GM19324 (cell line): ENCODE results near the gene SIRT5.

ENCODE experiments used
- ATAC-seq: cut with Tn5 transposase; IDR thresholded peaks from one replicate; pipeline ENCODE4 v1.9.1; 2021; ENCODE audit warnings: mild to moderate bottlenecking, moderate library complexity; ENCODE audit not compliant: unreplicated experiment, low FRiP score

SIRT5 gene

GRCh38 chr6:13550656-13551055 is 23.7 kb upstream of the SIRT5 start:
- ATAC-seq: no peak

- no peak for ATAC-seq
Measured at GRCh38 chr6:13553646-13554045, 20.8 kb upstream of the SIRT5 start.

DNA sequence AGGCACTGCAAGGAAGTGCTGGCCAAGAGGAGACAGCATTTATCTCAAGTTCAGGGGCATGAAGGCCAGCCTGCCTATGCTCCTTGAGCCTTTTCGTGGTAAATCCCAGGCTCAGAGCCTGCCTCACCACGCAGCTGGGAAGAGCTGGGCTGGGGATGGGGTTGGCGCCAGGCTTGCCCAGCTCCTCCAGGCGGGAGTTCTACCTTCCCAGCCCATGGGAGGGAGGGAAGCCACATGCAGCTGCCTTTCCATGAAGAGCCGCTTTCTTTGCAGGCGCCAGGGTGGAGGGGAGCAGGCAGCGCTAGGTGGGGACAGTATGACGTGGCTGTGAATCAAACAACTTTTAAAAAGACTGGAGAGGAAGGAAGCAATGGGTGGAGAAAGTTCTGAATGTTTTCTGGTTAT is 19.5 kb upstream of the SIRT5 start:
- ATAC-seq: no peak

DNA sequence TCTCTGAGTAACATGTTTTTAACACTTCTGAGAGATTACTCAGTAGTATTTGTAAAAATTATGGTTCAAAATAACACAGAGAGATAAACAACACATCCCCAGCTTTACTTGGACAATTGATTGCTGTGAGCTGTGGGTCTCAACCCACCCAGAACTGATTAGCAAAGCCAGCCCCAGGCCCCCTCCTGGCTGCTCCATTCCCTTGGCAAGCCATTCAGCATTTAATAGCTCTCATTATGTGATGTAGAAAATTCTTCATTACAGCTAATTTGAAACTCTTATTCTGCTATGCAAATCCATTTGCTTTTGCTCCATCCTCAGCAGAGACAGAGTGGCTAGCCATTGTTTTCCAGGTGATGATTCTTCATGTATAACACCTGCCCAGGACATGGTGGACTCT is 16.6 kb upstream of the SIRT5 start:
- no peak for ATAC-seq

DNA sequence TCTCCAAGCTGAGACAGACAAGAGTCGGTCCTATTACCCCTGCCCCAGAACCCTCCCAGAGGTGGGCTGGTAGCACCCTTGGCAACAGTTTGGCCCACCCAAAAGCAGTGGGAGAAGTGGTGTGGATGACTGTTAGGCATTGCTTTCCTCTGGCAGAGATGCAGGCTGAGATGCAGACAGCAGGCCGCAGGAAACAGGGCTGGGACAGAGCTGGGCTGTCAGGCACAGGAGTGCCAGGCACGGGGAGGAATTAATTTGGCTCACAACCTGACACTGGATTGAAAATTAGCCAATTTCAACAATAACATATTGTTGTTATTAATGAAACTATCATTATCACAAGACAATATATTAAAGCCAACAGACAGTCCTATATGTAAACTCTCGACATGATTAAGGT is 15.7 kb upstream of the SIRT5 start:
- ATAC-seq: no peak

GRCh38 chr6:13559251-13559650 is 15.2 kb upstream of the SIRT5 start:
- no peak for ATAC-seq

DNA sequence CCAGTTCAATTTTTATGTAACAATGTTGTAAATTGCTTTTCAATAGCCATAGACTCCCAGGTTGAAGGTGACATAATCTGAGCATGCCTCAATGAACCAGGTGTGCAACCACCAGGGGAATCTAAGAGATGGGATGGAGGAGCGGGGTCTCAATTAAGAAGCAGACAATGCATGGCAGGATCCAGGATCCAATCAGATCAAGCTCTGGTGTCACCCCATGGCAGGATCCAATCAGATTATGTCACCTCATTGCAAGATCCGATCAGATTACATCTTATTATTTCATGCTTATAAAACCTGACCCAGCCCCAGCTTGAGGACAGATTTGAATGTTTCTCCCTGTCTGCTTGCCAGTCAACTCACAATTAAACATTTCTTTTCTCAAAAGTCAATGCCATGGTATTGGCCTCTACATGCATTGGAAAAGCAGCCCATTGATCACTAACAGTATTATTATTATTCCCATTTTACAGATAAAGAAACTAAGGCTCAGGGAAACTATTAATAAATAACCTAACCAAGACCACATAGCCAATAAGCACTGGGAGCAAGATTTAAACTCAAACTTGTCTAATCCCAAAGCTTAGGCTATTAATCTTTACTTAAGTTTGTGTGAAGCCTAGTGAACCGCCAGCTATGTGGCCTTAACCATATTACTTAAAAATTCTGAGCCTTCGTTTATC is 14.3 kb upstream of the SIRT5 start:
- no peak for ATAC-seq

GRCh38 chr6:13560651-13561044 is 13.8 kb upstream of the SIRT5 start:
- no peak for ATAC-seq

DNA sequence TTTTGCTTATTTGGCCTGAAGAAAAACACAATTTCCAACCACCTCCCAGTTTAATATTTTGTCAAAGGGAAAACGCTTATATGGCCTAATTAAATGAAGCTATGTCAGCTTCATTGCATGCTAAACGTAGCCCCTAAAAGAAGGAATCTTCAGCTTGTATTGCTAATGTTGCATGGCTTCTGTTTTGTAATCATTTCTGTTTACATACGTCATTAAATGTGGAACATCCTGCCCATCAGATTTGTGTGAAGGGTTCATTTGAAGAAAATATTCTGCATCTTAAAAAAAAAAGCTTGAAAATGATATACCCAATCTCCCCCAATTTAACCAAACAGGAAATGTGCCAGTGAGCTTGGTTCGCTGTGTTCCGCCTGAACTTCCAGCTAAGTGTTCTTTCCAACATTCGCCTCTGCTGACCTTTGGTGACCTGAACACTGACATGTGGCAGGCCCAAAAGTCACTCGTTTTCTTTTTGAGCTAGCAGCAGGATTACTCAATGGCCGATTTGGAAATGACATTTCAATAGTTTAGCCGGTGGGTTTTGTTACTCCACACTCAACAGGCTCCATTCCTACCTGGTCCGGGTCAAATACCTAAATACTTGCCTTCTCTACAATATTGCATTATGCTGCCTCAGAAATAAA is 12.7 kb upstream of the SIRT5 start:
- ATAC-seq: no peak

- no peak for ATAC-seq
Measured at GRCh38 chr6:13563009-13563408, 11.4 kb upstream of the SIRT5 start.

DNA sequence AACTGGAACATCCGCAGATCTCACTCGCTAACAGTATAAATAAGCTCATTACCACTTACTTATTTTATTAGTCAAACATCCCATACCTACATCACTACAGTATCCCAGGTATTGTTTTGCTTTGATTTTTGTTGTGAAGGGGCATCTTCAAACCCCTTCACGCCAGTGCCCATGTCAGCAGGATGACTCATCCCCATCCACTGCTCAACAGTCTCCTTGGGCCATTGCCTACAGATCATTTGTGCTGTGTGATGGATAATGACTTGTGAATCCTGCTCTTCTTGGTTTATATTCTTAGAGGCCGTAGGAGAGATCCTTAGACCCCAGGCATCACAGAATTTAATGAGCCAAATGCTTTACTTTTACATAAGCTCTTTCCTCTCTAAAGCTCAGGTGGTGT is 8.5 kb upstream of the SIRT5 start:
- ATAC-seq: no peak

DNA sequence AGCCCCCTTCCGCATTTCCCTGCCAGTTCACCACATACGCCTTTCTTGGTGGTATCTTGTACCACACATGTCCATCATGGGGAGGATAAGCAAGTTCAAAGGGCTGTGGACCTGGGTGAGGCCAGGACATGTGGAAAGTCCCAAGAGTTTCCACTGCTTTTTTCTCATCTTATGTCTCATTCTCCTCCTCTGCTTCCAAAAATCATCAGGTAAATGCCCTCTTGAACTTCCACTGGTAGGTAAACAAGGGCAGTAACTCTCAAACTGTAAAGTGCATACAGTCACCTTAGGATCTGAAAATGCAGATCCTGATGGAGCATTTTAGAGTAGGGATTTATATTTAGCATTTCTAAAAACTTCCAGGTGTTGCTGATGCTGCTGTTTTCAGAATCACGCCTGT is 7.9 kb upstream of the SIRT5 start:
- ATAC-seq: no peak

DNA sequence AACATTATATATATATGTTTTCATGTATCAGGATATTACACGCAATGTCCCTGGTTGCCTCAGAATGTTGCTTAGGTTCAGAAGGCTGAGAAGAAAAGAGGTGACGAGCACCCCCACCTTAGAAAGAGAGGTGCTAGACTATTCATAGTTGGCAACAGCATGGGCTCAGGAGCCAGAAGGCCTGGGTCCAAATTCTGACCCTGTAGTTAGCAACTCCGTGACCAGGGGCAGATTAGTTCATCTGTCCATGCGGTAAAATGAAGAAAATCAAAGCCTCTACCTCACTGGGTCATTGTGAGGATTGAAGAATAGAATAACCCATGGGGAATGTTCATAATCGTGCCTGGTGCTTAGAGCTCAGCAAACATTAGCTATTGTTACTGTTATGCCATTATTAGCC is 5.4 kb upstream of the SIRT5 start:
- no peak for ATAC-seq

- ATAC-seq: no peak
Measured at GRCh38 chr6:13572240-13572639, 2.2 kb upstream of the SIRT5 start.

DNA sequence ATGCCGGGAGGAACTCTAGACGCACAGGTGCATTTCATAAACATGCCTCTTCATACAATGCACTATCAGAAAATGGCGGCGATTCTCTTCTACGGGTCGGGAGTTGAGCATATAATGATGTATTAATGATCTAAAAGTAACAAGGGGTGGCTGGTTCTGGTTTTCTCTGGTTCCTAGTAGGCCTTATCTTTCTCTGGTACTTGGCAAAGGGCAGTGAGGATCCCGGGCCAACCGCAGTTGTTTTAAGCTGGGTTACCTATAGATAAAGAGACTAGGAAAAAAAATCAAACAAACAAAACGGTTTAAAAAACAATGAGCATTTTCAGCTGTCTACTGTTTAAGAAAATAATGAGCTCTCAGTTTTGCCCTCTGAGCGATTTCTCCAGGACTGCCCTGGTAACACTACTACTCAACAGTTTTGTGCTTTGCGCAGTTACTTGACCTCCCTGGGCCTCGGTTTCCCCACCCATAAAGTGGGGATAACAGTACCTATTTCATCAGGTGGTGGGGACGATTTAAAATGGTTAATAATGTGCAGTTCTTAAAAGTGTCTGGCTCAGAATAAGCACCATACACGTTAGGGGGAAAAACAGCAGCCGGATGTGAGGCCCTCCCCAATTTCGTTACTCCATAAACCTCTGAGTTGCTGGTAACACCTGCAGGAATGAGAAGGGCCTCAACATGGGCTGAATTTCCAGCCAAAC is 1.3 kb upstream of the SIRT5 start:
- ATAC-seq: no peak

DNA sequence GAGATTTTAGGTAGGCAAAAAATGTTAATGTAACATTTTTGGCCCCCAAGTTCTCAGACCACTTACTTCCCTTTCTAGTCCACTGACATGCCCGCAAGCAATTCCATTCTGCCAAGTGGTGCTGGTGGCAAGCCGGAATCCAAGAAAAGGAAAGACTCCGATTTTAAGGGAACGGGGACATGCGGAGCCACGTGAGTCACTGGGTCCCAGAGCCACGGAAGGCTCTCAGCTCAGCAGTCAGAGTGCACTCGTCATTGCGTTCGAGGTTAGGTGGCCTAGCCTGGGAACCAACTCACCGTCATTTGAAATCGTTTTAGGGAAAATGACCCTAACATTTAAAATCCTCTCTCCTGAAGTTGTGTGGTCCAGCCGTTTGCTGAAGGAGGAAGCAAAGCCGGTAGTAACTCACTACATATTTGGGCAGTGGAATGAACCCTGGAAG is 711 bp upstream of the SIRT5 start:
- no peak for ATAC-seq

DNA sequence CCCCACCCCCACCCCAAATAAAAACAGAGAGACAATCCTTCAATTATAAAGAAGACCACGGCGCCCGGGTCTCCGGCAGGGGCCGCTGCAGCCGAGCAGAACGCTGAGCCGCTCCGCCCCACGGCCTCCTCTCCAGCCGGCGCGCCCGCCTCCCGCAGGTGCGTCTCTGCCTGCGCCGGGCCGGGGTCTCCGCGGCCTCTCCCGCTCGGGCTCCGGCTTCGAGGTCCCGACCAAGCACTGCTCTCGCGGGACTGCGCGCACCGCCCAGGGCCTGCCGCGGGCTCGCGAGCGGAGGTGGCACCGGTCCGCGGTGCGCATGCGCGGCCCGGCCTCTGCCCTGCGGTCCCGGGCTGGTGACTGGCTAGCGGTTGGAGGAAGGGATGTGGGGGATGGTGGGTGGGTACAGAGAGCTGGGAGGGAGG is 241 bp upstream of the SIRT5 start:
- peak; percentile 89 for ATAC-seq

- no peak for ATAC-seq
Measured at GRCh38 chr6:13575377-13575775, 975 bp downstream of the SIRT5 start.

- no peak for ATAC-seq
Measured at GRCh38 chr6:13576017-13576416, 1.6 kb downstream of the SIRT5 start.

DNA sequence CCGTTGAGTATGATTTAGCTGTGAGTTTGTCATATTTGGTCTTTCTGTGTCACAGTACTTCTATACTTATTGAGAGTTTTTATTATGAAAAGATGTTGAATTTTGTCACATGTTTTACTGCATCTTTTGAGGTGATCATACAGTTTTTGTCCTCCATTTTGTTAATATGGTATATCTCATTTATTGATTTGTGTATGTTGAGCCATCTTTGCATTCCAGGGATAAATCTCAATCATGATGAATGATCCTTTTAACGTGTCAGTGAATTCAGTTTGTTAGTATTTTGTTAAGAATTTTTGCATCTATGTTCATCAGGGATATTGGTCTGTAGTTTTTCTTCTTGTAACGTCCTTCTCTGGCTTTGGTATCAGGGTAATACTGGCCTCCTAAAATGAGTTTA is 3.5 kb downstream of the SIRT5 start:
- ATAC-seq: no peak

GRCh38 chr6:13579911-13580310 is 5.5 kb downstream of the SIRT5 start:
- ATAC-seq: no peak

DNA sequence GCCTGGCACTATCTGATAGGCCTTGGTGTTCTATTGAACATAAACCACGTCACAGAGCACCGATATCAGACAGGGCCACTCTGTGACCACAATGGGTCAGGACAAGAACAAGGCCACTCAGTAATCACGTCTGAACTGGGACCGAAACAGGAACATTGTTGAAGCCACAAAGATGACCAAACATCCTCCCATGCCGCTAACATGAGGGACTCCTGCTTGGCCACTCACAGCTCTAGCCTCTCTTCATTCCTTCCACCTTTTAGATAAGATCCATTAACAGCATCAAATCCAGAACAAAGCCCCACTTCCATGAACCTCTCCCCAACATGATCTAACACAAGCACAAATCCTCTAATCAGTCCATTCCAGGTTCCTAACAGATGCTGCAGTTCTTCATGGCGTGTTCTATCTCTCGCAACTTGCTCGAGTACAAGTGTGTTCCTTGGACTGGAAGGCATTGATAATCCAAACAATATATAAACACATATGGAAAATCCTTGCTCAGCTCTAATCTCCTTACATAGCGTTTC is 7.4 kb downstream of the SIRT5 start:
- ATAC-seq: no peak
